HL-60 (cell line): Measurements from ENCODE around the gene LILRB3.

ENCODE experiments used
- DNase-seq, 2 experiments: peaks; one replicate each; pipeline ENCODE4 v3.0.0-alpha.2; 2010 to 2020; ENCODE audit warnings: low read depth in 1 of 2, low spot score in 1 of 2
- H3K27ac ChIP-seq: fragments of 250-450 bp; sonication (Bioruptor Pico); replicated peaks from 2 replicates; pipeline ENCODE4 v1.5.1; 2020; ENCODE audit warnings: mild to moderate bottlenecking, moderate library complexity
- H3K27me3 ChIP-seq: fragments of 250-450 bp; sonication (Bioruptor Pico); 2 replicates; pipeline ENCODE4 v1.5.1; 2021; ENCODE audit warnings: mild to moderate bottlenecking, moderate library complexity; ENCODE audit not compliant: insufficient read depth, poor library complexity, severe bottlenecking
- H3K4me3 ChIP-seq: replicated peaks from 2 replicates; pipeline ENCODE4 v1.5.1; 2011; ENCODE audit warnings: mild to moderate bottlenecking, control low read depth, low read length; ENCODE audit not compliant: insufficient read depth
- GABPA ChIP-seq: IDR thresholded peaks from 2 replicates; pipeline ENCODE4 v1.6.1; 2012; ENCODE audit warnings: low read depth
- POLR2AphosphoS5 ChIP-seq: IDR thresholded peaks from 2 replicates; pipeline ENCODE4 v1.6.1; 2012; ENCODE audit warnings: low read depth
- SPI1 ChIP-seq: IDR thresholded peaks from 2 replicates; pipeline ENCODE4 v1.6.1; 2012; ENCODE audit warnings: low read depth, mild to moderate bottlenecking, borderline replicate concordance
- TF ChIP-seq, protein P1 (sequence below): IDR thresholded peaks from one replicate; pipeline ENCODE4 v1.5.1; 2011; ENCODE audit warnings: low read length, control low read depth, inconsistent platforms; ENCODE audit not compliant: insufficient read depth
- TF ChIP-seq, protein P2 (sequence below): IDR thresholded peaks from 2 replicates; pipeline ENCODE4 v1.6.1; 2012; ENCODE audit warnings: low read depth; ENCODE audit not compliant: insufficient replicate concordance

The LILRB3 gene

DNA sequence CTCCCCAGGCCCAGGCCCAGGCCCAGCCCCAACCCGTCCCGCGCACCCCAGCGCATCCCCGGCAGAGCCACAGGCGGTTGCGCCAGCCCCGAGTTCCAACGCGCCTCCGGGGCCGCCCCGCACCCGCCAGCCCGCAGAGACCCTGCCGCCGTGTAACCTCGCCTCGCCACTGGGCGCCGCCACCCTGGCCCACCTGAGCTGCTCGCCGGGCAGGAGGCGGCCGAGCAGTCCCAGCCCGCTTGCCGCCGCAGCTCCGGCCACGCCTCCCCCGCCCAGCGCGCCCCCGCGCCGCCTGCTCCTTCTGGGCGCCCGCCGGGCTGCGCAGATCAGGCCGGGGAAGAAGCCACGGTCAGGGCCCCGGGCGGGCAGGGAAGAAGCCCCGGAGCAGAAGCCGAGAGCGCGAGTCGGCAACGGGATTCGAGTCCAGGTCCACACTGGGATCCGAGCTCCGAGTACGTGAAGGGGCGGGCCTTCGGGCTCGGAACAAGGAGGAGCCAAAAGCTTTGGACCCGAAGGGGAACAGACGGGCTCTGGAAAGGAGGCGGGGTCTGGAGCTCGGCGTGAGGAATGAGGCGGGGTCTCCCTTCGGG is 33.6 kb downstream of the LILRB3 start, which contains the start of gene MBOAT7:
Gene MBOAT7, minus strand, starts transcription at position 436 of the 590 bp plus-strand sequence. CDS start 1,072 bp downstream, outside the sequence.
- TF ChIP-seq, protein P1, sequence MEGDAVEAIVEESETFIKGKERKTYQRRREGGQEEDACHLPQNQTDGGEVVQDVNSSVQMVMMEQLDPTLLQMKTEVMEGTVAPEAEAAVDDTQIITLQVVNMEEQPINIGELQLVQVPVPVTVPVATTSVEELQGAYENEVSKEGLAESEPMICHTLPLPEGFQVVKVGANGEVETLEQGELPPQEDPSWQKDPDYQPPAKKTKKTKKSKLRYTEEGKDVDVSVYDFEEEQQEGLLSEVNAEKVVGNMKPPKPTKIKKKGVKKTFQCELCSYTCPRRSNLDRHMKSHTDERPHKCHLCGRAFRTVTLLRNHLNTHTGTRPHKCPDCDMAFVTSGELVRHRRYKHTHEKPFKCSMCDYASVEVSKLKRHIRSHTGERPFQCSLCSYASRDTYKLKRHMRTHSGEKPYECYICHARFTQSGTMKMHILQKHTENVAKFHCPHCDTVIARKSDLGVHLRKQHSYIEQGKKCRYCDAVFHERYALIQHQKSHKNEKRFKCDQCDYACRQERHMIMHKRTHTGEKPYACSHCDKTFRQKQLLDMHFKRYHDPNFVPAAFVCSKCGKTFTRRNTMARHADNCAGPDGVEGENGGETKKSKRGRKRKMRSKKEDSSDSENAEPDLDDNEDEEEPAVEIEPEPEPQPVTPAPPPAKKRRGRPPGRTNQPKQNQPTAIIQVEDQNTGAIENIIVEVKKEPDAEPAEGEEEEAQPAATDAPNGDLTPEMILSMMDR, result no peak
- TF ChIP-seq SPI1 (no peak), GABPA (no peak), POLR2AphosphoS5 (no peak)
- TF ChIP-seq, protein P2, sequence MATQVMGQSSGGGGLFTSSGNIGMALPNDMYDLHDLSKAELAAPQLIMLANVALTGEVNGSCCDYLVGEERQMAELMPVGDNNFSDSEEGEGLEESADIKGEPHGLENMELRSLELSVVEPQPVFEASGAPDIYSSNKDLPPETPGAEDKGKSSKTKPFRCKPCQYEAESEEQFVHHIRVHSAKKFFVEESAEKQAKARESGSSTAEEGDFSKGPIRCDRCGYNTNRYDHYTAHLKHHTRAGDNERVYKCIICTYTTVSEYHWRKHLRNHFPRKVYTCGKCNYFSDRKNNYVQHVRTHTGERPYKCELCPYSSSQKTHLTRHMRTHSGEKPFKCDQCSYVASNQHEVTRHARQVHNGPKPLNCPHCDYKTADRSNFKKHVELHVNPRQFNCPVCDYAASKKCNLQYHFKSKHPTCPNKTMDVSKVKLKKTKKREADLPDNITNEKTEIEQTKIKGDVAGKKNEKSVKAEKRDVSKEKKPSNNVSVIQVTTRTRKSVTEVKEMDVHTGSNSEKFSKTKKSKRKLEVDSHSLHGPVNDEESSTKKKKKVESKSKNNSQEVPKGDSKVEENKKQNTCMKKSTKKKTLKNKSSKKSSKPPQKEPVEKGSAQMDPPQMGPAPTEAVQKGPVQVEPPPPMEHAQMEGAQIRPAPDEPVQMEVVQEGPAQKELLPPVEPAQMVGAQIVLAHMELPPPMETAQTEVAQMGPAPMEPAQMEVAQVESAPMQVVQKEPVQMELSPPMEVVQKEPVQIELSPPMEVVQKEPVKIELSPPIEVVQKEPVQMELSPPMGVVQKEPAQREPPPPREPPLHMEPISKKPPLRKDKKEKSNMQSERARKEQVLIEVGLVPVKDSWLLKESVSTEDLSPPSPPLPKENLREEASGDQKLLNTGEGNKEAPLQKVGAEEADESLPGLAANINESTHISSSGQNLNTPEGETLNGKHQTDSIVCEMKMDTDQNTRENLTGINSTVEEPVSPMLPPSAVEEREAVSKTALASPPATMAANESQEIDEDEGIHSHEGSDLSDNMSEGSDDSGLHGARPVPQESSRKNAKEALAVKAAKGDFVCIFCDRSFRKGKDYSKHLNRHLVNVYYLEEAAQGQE, result no peak
- Histone ChIP-seq H3K4me3 (peak within 1 kb of the TSS; percentile 80), H3K27me3 (no peaks in the 10 kb centered on the region), H3K27ac (peak within 1 kb of the TSS; percentile 98)
- DNase-seq, result no peak

DNA sequence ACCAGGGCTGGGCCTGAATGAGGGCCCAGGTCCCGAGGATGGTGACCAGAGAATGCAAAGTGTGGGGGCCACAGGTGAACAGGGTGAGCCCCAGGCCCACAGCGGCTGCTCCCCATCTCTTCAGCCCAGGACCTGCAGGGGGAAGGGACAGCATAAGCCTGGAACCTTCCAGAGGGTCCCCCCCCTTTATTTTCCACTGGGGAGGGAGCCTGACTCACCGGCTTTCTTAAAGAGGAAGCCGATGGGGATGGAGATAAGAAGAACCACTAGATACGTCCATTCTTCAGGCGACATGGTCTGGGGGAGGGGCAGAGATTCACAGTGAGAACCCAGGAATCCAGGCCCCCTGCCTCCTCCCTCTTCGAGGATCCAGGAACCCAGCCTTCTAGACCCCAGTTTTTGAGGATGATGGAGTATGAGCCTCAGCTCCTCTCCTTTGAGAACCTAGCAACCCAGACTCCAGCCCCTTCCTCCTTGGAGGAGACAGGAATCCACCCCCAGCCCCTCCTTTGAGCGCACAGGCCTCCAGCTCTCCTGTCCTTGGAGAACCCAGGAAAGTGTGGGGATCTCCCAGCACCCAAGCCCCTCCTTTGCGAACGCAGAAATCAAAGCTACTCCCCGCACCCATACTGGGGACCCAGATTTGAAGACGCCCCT is 34.5 kb downstream of the LILRB3 start:
- peak in 1 of 2 experiments; percentile 89 for DNase-seq
- H3K27me3 ChIP-seq, result no peaks in the 10 kb centered on the region
- TF ChIP-seq SPI1 (peak; percentile 77), GABPA (no peak), POLR2AphosphoS5 (peak; percentile 69)
- TF ChIP-seq, protein P1, result no peak
- TF ChIP-seq, protein P2, result no peak
- H3K4me3 ChIP-seq, result peak overlapping the region; percentile 80
- peak overlapping the region; percentile 98 for H3K27ac ChIP-seq

DNA sequence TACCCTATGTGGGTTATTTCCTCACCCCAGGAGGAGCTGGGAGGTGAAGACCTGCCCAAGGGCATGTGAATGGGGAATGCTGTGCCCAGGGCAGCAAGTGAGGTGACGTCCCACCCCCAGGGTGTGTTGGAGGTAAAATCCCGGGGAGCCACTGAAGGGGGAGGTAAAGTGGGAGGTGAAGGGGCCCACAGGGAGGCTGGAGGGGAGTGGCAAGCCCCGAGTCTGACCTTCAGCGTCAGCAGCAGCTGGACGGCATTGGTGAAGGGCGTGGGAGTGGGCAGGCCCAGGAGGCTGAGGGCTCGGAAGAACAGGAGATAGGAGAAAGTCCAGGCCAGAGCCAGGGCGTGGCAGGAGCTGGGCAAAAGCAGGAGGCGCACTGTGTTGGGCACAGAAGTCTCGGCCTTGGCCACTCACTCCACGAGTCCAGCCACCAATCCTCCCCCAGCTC is 35.8 kb downstream of the LILRB3 start:
- no peak for DNase-seq
- no peaks in the 10 kb centered on the region for H3K27me3 ChIP-seq
- no peak for TF ChIP-seq POLR2AphosphoS5
- TF ChIP-seq SPI1, result no peak
- TF ChIP-seq GABPA, result no peak
- TF ChIP-seq, protein P1, result no peak
- TF ChIP-seq, protein P2, result no peak
- peak overlapping the region; percentile 98; the same call in 1 of the 2 replicates for H3K27ac ChIP-seq
- H3K4me3 ChIP-seq, result no peak overlapping the region
